Peyer's patch (tissue), 4 donors: ENCODE results near the gene ASAP2. TPM values are rescaled to one million over a fixed set of nuclear protein-coding genes. Genes with fewer than 3 reads are reported as not detected.

Experiments
- DNase-seq, 3 donors: peaks; one replicate each; pipeline ENCODE4 v3.0.0-alpha.2; 2017 to 2019
- H3K27ac ChIP-seq, 4 donors: fragments of 200-600 bp; sonication (generic); one replicate each; pipeline ENCODE4 v1.5.1; 2016 to 2019
- H3K27me3 ChIP-seq, 2 donors: fragments of 200-600 bp; sonication (generic); one replicate each; pipeline ENCODE4 v1.5.1; 2019
- H3K36me3 ChIP-seq, 3 donors: fragments of 200-600 bp; sonication (generic); one replicate each; pipeline ENCODE4 v1.5.1; 2016 to 2019
- H3K4me1 ChIP-seq, 4 donors: fragments of 200-600 bp; sonication (generic); one replicate each; pipeline ENCODE4 v1.5.1; 2016 to 2019
- H3K4me3 ChIP-seq, 4 donors: fragments of 200-600 bp; sonication (generic); 1 replicate in 3 of 4; 2 replicates in 1 of 4; pipeline ENCODE4 v1.5.1; 2016 to 2019; ENCODE audit warnings: mild to moderate bottlenecking in 1 of 4
- H3K9me3 ChIP-seq, 4 donors: fragments of 200-600 bp; sonication (generic); one replicate each; pipeline ENCODE4 v1.5.1; 2016 to 2019; ENCODE audit warnings: mild to moderate bottlenecking in 1 of 4
- CTCF ChIP-seq, 6 experiments: fragments of 450-650 bp in 4 of 6; fragments of 200-600 bp in 2 of 6; sonication (generic) in 1 of 6; IDR thresholded peaks; one replicate each; pipeline ENCODE4 v1.5.1; 2017 to 2019; ENCODE audit warnings: antibody characterized with exemption in 6 of 6, mild to moderate bottlenecking in 3 of 6, moderate library complexity in 1 of 6
- POLR2A ChIP-seq, 2 donors: fragments of 450-650 bp; IDR thresholded peaks; one replicate each; pipeline ENCODE4 v1.5.1; 2017; ENCODE audit warnings: antibody characterized with exemption in 2 of 2, mild to moderate bottlenecking in 2 of 2, moderate library complexity in 2 of 2
- total RNA-seq, 4 donors: library from RNA; depleted of rRNA; stranded (reverse); fragments of >200 nt; gene quantifications; one replicate each; pipeline ENCODE4 v1.1.0, GENCODE V29; 2016

ASAP2 gene
- total RNA-seq, 4 donors from 2014 or later = 30.6 to 59.4 (median 37.8) TPM

GRCh38 chr2:9373476-9373875 lies 166.9 kb downstream of the ASAP2 start:
- no peak for TF ChIP-seq CTCF (IDR thresholded peaks at IDR 0.05)
- no peak for TF ChIP-seq POLR2A (IDR thresholded peaks at IDR 0.05)
- Histone ChIP-seq H3K4me1 (no peaks in the 10 kb centered on the region), H3K4me3 (no peak overlapping the region), H3K36me3 (peaks cover 0 to 60% (median 0%) of the 10 kb centered on the region in 3 donors), H3K9me3 (no peaks in the 10 kb centered on the region), H3K27ac (no peak overlapping the region), H3K27me3 (no peaks in the 10 kb centered on the region)
- DNase-seq = no peak

- Histone ChIP-seq H3K4me3 (no peak overlapping the region), H3K9me3 (no peaks in the 10 kb centered on the region), H3K27ac (no peak overlapping the region), H3K27me3 (no peaks in the 10 kb centered on the region), H3K36me3 (peaks cover 0 to 60% (median 0%) of the 10 kb centered on the region in 3 donors), H3K4me1 (no peaks in the 10 kb centered on the region)
- no peak for DNase-seq
- TF ChIP-seq CTCF (IDR thresholded peaks at IDR 0.05) = no peak
- no peak for TF ChIP-seq POLR2A (IDR thresholded peaks at IDR 0.05)
Observed at GRCh38 chr2:9374071-9374730, 167.6 kb downstream of the ASAP2 start.

GRCh38 chr2:9375857-9376428 lies 169.3 kb downstream of the ASAP2 start:
- H3K27me3 ChIP-seq = no peaks in the 10 kb centered on the region
- H3K27ac ChIP-seq = no peak overlapping the region
- peak in 1 of 3 donors; percentile 29 for DNase-seq
- no peak overlapping the region for H3K4me3 ChIP-seq
- H3K4me1 ChIP-seq = peaks cover 0 to 1% (median 0%) of the 10 kb centered on the region in 4 donors
- no peaks in the 10 kb centered on the region for H3K9me3 ChIP-seq
- peaks cover 0 to 64% (median 0%) of the 10 kb centered on the region in 3 donors for H3K36me3 ChIP-seq
- no peak for TF ChIP-seq CTCF (IDR thresholded peaks at IDR 0.05)
- no peak for TF ChIP-seq POLR2A (IDR thresholded peaks at IDR 0.05)

GRCh38 chr2:9377461-9378097 lies 171.0 kb downstream of the ASAP2 start:
- Histone ChIP-seq H3K4me3 (no peak overlapping the region), H3K36me3 (peaks cover 0 to 66% (median 0%) of the 10 kb centered on the region in 3 donors), H3K9me3 (no peaks in the 10 kb centered on the region), H3K4me1 (peaks cover 0 to 6% (median 0%) of the 10 kb centered on the region in 4 donors), H3K27ac (no peak overlapping the region), H3K27me3 (no peaks in the 10 kb centered on the region)
- peak in 1 of 3 donors; percentile 20 for DNase-seq
- TF ChIP-seq POLR2A (IDR thresholded peaks at IDR 0.05) = no peak
- TF ChIP-seq CTCF (IDR thresholded peaks at IDR 0.05) = no peak

- Histone ChIP-seq H3K27ac (peak overlapping the region in 2 of 4 donors; percentile 16 to 45), H3K4me1 (peaks cover 0 to 6% (median 0%) of the 10 kb centered on the region in 4 donors), H3K9me3 (no peaks in the 10 kb centered on the region), H3K36me3 (peaks cover 0 to 69% (median 0%) of the 10 kb centered on the region in 3 donors), H3K4me3 (no peak overlapping the region), H3K27me3 (no peaks in the 10 kb centered on the region)
- peak in 1 of 3 donors; percentile 38 for DNase-seq
- TF ChIP-seq CTCF (IDR thresholded peaks at IDR 0.05) (no peak), POLR2A (IDR thresholded peaks at IDR 0.05) (no peak)
Observed at GRCh38 chr2:9378433-9379390, 172.1 kb downstream of the ASAP2 start.
